GM23248 (cell line): ENCODE measurements around the gene CP. TPM values are rescaled to one million over a fixed set of nuclear protein-coding genes. Genes with fewer than 3 reads are reported as not detected.

Source experiments
- DNase-seq: peaks from one replicate; pipeline ENCODE4 v3.0.0-alpha.2; 2015
- H2AFZ ChIP-seq: fragments of 200-600 bp; sonication (generic); 2 replicates; pipeline ENCODE4 v1.6.1; 2016; ENCODE audit warnings: antibody characterized with exemption
- H3F3A ChIP-seq: fragments of 200-600 bp; sonication (generic); 2 replicates; pipeline ENCODE4 v1.6.1; 2016; ENCODE audit warnings: mild to moderate bottlenecking, antibody characterized with exemption, mixed run types; ENCODE audit not compliant: insufficient read depth
- H3K27ac ChIP-seq: fragments of 200-600 bp; sonication (generic); 2 replicates; pipeline ENCODE4 v1.5.1; 2016; ENCODE audit warnings: mild to moderate bottlenecking
- H3K27me3 ChIP-seq: fragments of 200-600 bp; sonication (generic); replicated peaks from 2 replicates; pipeline ENCODE4 v1.6.1; 2016; ENCODE audit warnings: mild to moderate bottlenecking; ENCODE audit not compliant: insufficient read depth
- H3K36me3 ChIP-seq: fragments of 200-600 bp; sonication (generic); 2 replicates; pipeline ENCODE4 v1.6.1; 2016; ENCODE audit warnings: low read depth, mild to moderate bottlenecking
- H3K4me1 ChIP-seq: fragments of 200-600 bp; sonication (generic); 2 replicates; pipeline ENCODE4 v1.6.1; 2016; ENCODE audit warnings: mild to moderate bottlenecking; ENCODE audit not compliant: insufficient read depth
- H3K4me2 ChIP-seq: fragments of 200-600 bp; sonication (generic); one replicate; pipeline ENCODE4 v1.6.1; 2016; ENCODE audit warnings: mild to moderate bottlenecking; ENCODE audit not compliant: unreplicated experiment
- H3K4me3 ChIP-seq: fragments of 200-600 bp; sonication (generic); 2 replicates; pipeline ENCODE4 v1.5.1; 2016; ENCODE audit warnings: mild to moderate bottlenecking
- H3K79me2 ChIP-seq: fragments of 200-600 bp; sonication (generic); 2 replicates; pipeline ENCODE4 v1.6.1; 2016; ENCODE audit warnings: mild to moderate bottlenecking; ENCODE audit not compliant: insufficient read depth
- H3K9ac ChIP-seq: fragments of 200-600 bp; sonication (generic); 2 replicates; pipeline ENCODE4 v1.6.1; 2016; ENCODE audit warnings: mild to moderate bottlenecking
- H3K9me2 ChIP-seq: fragments of 200-600 bp; sonication (generic); 2 replicates; pipeline ENCODE4 v1.6.1; 2016; ENCODE audit warnings: mixed run types, mild to moderate bottlenecking, moderate library complexity; ENCODE audit not compliant: insufficient read depth
- H3K9me3 ChIP-seq: fragments of 200-600 bp; sonication (generic); one replicate; pipeline ENCODE4 v1.6.1; 2017; ENCODE audit warnings: low read depth
- H4K20me1 ChIP-seq: fragments of 200-600 bp; sonication (generic); 2 replicates; pipeline ENCODE4 v1.6.0; 2016; ENCODE audit not compliant: insufficient read depth
- EZH2 ChIP-seq: fragments of 200-600 bp; sonication (generic); IDR thresholded peaks from 2 replicates; pipeline ENCODE4 v1.6.1; 2018; ENCODE audit warnings: antibody characterized with exemption, mild to moderate bottlenecking; ENCODE audit not compliant: insufficient read depth, poor library complexity, severe bottlenecking
- EZH2phosphoT487 ChIP-seq: fragments of 200-600 bp; sonication (generic); IDR thresholded peaks from 2 replicates; pipeline ENCODE4 v1.6.1; 2018; ENCODE audit warnings: antibody characterized with exemption, moderate library complexity, mild to moderate bottlenecking, low read depth; ENCODE audit not compliant: insufficient read depth
- WGBS, 2 experiments: methylation state at CpG; one replicate each; pipeline ENCODE4 v1.1.6; 2015 to 2017; ENCODE audit warnings: low lambda C conversion rate in 2 of 2, low coverage in 1 of 2; ENCODE audit errors: missing lambda C conversion rate in 2 of 2; 5-methylcytosine and 5-hydroxymethylcytosine counted together
- in situ Hi-C: fragments of 300-500 bp; cut with MboI; formaldehyde crosslinking; loops from 2 replicates; pipeline ENCODE4 v1.15.0; 2020
- polyA plus RNA-seq: library from polyadenylated mRNA; unstranded; fragments of >200 nt; fragmentation: Nextera tagmentation; extraction: Ambion mirVana; gene quantifications from 2 replicates; pipeline ENCODE4 v1.2.1, GENCODE V29; 2016
- total RNA-seq: library from RNA; depleted of rRNA; stranded (reverse); fragments of >200 nt; shearing (Covaris generic); gene quantifications from 2 replicates; pipeline ENCODE4 v1.2.3, GENCODE V29; 2014

The CP gene
- total and polyA plus RNA-seq, 2 experiments from 2014 or later: not detected

DNA sequence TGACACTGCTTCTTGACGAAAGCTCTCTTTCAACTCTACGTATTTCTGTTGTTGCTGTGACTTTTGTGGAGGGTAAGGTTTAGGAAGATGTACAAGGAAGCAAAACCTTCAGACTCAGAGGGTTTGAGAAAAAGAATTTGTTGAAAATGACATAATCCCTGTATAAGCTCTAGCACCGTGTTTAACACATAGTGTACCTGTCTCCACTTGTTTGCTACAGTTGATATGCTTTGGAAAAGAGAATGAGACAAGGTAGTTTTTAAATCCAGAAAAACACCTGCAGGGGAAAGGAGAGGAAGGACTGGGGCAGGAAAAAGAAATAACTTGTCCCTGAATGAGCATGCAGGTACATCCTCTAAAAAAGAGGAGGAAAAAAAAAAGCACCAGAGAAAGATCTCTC, 29.6 kb upstream of the CP start:
- peaks cover 24% of the 10 kb centered on the region for H3K4me1 ChIP-seq
- no peaks in the 10 kb centered on the region for H3K27me3 ChIP-seq
- H3K79me2 ChIP-seq: no peaks in the 10 kb centered on the region
- no peak for TF ChIP-seq EZH2
- TF ChIP-seq EZH2phosphoT487: no peak
- H2AFZ ChIP-seq: no peak overlapping the region
- H3K9me2 ChIP-seq: no peaks in the 10 kb centered on the region
- no peak overlapping the region for H3K27ac ChIP-seq
- H3K9me3 ChIP-seq: no peaks in the 10 kb centered on the region
- H3K9ac ChIP-seq: no peak overlapping the region
- H4K20me1 ChIP-seq: no peaks in the 10 kb centered on the region
- WGBS, 2 experiments: 90 to 94% methylated on average over 3 of the region's 3 CpGs
- in situ Hi-C loops: no loop called here
- no peak for DNase-seq
- H3K36me3 ChIP-seq: no peaks in the 10 kb centered on the region
- H3K4me3 ChIP-seq: no peak overlapping the region
- no peak overlapping the region for H3K4me2 ChIP-seq
- H3F3A ChIP-seq: peaks cover 21% of the 10 kb centered on the region

DNA sequence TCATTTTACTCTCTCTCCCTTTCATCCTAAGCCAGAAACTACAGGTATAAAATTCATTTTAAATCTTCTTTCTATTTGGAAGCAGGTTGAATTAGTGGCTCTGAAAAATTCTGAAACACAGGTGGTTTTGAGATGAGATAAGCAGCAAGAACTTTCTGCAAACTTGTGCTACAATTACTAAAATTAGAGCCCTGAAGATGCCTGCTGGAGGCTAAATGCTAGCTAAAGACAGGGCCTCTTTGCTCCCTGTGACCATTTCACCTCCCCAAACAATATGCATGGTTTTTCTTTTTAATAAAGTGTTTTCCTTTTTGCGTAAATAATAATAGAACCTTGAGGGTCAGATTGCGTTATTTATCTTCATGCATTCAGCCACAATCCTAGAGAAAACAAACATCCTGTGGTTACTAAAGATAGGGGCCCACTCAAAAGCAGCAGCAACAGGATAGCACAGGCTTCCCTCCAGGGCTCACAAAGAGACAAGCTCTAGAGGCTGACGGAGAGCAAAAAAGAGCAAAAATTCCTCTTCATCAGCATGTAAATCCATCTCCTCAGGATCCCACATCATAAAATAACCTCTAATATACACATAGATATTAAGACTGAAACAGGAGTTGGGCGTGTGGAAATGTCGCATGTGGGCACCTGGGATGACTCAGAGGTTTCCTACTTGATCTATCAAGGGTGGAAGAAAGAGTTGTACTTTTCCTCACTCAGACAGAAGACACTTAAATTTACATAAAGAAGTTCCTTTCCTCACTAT, 26.5 kb upstream of the CP start:
- no peak for TF ChIP-seq EZH2
- no peak for TF ChIP-seq EZH2phosphoT487
- no peak overlapping the region for H3K4me3 ChIP-seq
- H3F3A ChIP-seq: peaks cover 33% of the 10 kb centered on the region
- H2AFZ ChIP-seq: no peak overlapping the region
- H3K27ac ChIP-seq: no peak overlapping the region
- H3K27me3 ChIP-seq: no peaks in the 10 kb centered on the region
- H3K79me2 ChIP-seq: no peaks in the 10 kb centered on the region
- 88 to 92% methylated on average over 5 of the region's 5 CpGs for WGBS, 2 experiments
- DNase-seq: peak; percentile 11
- H3K9me2 ChIP-seq: no peaks in the 10 kb centered on the region
- H3K9ac ChIP-seq: no peak overlapping the region; the same call in 1 of the 2 replicates
- in situ Hi-C loops: no loop called here
- no peaks in the 10 kb centered on the region for H3K9me3 ChIP-seq
- H3K4me2 ChIP-seq: peak overlapping the region; percentile 93
- H3K36me3 ChIP-seq: no peaks in the 10 kb centered on the region
- H4K20me1 ChIP-seq: no peaks in the 10 kb centered on the region
- peaks cover 34% of the 10 kb centered on the region for H3K4me1 ChIP-seq

DNA sequence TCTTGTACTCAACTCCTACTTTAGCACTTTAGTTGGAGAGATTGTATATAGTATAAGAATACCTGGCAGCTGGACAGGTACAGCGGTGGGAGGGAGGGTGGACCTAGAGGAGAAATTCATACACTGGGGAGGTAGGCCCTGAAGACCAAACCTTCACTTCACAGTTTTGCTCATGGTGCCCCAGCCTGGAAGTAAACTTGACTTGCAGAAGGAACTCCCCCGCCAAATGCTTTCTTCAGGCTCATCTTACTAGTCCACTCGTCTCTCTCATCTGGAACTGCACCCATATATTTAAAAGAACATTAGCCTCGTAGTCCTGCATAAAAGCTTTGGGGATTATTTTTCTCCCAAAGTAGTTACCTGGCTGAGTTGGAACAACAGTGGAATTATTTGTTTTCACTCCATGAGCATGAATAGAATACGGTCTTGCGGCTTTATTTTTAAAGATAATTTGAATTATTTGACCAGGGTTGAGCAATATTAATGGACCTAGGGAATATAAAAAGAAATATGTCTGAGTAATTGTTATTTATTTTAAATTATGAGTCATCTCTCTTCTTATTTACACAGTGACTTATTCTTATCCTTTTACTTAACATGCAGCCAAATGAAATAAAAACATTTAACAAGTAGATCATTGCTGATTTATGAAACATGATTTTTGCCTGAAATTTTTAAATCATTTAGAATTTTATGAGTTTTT, 25.5 kb upstream of the CP start:
- peaks cover 34% of the 10 kb centered on the region for H3K4me1 ChIP-seq
- H3K36me3 ChIP-seq: no peaks in the 10 kb centered on the region
- no peak overlapping the region; the same call in 1 of the 2 replicates for H3K9ac ChIP-seq
- H4K20me1 ChIP-seq: no peaks in the 10 kb centered on the region
- no peak overlapping the region for H2AFZ ChIP-seq
- H3K27me3 ChIP-seq: no peaks in the 10 kb centered on the region
- no peaks in the 10 kb centered on the region for H3K79me2 ChIP-seq
- peaks cover 33% of the 10 kb centered on the region for H3F3A ChIP-seq
- TF ChIP-seq EZH2phosphoT487 (no peak), EZH2 (no peak)
- WGBS, 2 experiments: 49 to 56% methylated on average over 6 of the region's 6 CpGs
- H3K4me3 ChIP-seq: no peak overlapping the region
- H3K9me2 ChIP-seq: no peaks in the 10 kb centered on the region
- H3K9me3 ChIP-seq: no peaks in the 10 kb centered on the region
- in situ Hi-C loops: no loop called here
- 0 out of 2 replicates have a peak overlapping the region, but pooled peaks have one; percentile 19 for H3K27ac ChIP-seq
- peak overlapping the region; percentile 93 for H3K4me2 ChIP-seq
- peak; percentile 66 for DNase-seq

DNA sequence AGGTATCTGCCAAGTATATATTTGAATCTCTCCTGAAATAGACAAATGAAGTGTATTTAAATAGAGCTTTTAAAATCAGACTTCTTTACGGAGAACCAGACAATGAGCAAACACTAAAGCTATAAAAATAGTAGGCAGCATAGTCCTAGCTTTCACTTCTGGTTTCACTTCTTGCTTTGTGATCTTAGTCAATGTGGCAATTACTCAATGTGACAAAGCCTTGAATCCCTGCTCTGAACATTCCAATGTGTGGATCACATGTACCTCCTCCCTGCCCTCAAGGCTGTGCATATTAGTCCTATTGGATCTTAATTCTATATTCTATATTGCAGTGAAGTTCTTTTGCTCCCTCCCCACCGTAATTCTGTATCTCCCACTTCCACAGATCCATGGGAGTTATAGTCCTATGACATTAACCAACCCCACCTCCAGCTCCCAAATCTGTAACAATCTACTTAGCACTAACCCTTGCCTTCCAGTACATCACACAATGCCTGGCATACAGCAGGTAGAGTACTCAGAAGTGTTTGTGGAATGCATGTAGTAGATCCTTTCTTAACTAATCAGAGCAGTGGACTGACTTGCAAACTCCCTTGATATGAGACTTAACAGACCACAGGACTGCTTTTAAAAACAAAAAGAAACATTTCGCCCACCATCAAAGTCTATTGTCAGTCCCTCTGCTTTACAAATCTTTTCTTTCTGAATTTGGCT, 24.3 kb upstream of the CP start:
- Histone ChIP-seq H3K36me3 (no peaks in the 10 kb centered on the region), H4K20me1 (no peaks in the 10 kb centered on the region), H3K4me2 (peak overlapping the region; percentile 93), H3K27me3 (no peaks in the 10 kb centered on the region), H3K9ac (peak overlapping the region; percentile 60), H3K27ac (peak overlapping the region; percentile 73), H3K4me1 (peaks cover 34% of the 10 kb centered on the region), H3F3A (peaks cover 33% of the 10 kb centered on the region), H3K79me2 (no peaks in the 10 kb centered on the region), H3K4me3 (peak overlapping the region; percentile 69), H3K9me3 (no peaks in the 10 kb centered on the region), H3K9me2 (no peaks in the 10 kb centered on the region), H2AFZ (peak overlapping the region; percentile 84)
- WGBS, 2 experiments: 43 to 47% methylated on average over 3 of the region's 3 CpGs
- peak; percentile 86 for DNase-seq
- no peak for TF ChIP-seq EZH2
- TF ChIP-seq EZH2phosphoT487: no peak
- in situ Hi-C loops: no loop called here
